Daoy (cell line): Measurements from ENCODE around the gene SUV39H2. TPM values are rescaled to one million over a fixed set of nuclear protein-coding genes. Genes with fewer than 3 reads are reported as not detected.
"Not testable (repeated sequence)": the region's sequence is repeated elsewhere in the genome, so short reads cannot be mapped to it uniquely, and the experiment has no call there.

Source experiments
- DNase-seq: peaks from one replicate; pipeline ENCODE4 v3.0.0-alpha.2; 2015; ENCODE audit warnings: low read depth
- total RNA-seq: library from RNA; depleted of rRNA; stranded (reverse); fragments of >200 nt; shearing (Covaris generic); gene quantifications from 2 replicates; pipeline ENCODE4 v1.2.3, GENCODE V29; 2014; rRNA removed

Gene SUV39H2
- total RNA-seq, 1 experiment from 2014 or later = 35.7 TPM

- no peak for DNase-seq
Measured at GRCh38 chr10:14930610-14931009, 51.9 kb downstream of the SUV39H2 start.

DNA sequence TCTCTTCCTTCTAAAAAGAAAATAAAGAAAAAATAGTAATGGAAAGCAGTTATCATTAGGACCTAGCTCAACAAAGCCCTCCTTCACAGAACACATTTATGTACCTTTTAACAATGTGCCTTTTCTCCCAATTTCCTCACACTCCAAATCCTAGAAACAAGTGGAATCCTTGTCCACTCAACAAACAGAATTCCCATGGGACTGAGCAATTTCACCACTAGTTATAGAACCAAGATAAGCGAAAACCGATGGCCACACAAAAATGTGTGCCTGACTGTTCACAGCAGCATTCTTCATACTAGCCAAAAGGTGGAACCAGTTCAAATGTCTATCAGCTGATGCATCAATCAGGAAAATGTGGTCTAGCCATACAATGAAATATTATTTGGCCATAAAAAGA, 57.9 kb downstream of the SUV39H2 start:
- DNase-seq = no peak

GRCh38 chr10:14938971-14939370, 60.3 kb downstream of the SUV39H2 start:
- DNase-seq = peak; percentile 23

DNA sequence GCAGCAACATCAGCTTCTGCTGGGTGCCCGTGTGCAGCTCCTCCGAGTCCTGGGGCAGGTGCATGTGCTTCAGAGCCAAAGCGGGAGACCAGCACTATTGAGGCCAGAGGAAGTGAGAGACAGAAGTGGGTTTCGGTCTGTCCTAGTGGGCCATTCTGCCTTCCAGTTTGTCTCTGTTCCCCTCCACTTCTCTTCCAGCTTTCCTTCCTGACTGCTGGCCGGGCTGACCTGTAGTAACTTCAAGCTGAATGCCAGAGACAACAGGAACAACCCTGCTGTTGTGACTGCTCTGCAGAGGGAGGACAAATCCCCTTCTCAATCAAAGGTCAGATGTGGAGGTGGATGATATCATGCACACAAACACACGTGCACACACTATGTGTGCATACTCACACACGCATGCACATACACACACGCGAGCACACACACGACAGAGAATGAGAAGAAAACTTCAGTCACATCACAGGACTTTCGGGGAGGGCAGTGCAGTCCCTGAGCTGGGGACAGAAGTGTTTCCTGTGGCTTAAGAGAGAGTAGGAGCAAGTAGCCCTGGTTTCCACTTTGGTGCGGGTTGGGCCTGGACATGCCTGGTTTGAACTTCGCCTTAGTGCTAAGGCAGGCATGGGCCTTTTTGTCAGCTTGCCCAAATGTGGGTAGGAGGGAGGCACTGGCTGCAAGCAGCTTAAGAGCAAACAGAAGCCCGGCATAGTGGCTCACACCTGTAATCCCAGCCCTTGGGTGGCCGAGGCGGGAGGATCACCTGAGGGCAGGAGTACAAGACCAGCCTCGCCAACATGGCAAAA, 63.7 kb downstream of the SUV39H2 start:
- DNase-seq = not testable (repeated sequence)

GRCh38 chr10:14942950-14943338, 64.3 kb downstream of the SUV39H2 start:
- DNase-seq = not testable (repeated sequence)

GRCh38 chr10:14945108-14945507, 66.4 kb downstream of the SUV39H2 start:
- no peak for DNase-seq

DNA sequence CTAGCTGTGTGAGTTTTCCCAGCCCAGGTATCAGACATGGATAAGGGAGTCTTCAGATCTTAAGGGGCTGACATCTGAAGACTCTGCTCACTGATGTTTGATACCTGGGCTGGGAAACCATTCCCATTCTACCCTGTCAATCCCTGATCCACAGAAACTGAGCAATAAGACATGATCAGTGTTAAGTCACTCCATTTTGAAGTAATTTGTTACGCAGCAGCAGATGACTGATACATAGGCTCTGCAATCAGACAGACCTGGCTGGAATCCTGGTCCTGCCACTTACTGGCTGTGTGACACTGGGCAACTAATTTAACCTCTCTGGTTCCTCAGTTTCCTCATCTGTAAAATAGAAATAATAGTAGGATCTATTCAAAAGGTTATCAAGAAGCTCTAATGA, 68.6 kb downstream of the SUV39H2 start:
- DNase-seq = no peak

DNA sequence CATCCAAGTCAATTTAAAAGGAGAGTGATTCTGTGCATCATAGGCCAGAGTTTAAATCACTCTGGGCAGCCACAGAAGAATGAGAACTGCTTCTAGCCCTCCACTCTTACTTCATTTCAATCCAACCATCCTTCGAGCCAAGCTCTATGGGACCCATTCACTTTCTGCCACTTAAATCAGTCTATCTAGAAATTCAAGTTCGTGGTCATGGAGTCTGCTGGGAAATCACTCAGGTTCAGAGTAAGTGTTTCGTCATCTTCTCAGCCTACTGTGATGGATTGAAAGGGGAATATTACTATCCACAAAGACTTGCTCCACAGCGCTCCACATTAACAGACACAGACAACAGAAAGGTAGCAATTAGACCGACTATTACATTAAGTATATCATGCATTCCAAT, 70.6 kb downstream of the SUV39H2 start:
- no peak for DNase-seq

DNA sequence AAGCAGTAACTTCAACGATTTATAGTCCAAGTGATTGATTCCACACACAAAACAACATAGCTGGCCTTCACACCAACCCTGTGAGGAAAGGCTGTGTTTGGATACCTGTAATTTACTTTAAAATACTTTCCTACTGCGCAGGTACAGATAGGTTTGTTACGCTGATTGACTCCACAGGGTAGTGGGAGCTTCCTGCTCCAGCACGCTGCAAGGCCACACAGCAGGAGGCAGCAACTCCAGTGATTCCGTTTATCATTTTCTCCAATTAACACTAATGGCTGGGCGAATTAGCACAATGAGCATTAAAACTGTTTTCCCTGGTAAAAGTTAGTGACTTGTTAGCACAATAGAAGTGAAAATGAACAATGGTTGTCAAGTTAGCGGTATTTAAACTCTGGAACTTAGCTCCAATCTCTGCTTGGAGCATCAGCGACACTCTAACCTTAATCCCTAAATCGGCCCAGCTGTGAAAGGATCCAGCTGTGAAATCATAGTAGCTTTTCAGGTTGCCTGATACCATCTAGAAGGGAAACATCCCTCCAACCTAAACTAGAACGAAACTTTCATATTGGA, 74.3 kb downstream of the SUV39H2 start:
- no peak for DNase-seq

DNA sequence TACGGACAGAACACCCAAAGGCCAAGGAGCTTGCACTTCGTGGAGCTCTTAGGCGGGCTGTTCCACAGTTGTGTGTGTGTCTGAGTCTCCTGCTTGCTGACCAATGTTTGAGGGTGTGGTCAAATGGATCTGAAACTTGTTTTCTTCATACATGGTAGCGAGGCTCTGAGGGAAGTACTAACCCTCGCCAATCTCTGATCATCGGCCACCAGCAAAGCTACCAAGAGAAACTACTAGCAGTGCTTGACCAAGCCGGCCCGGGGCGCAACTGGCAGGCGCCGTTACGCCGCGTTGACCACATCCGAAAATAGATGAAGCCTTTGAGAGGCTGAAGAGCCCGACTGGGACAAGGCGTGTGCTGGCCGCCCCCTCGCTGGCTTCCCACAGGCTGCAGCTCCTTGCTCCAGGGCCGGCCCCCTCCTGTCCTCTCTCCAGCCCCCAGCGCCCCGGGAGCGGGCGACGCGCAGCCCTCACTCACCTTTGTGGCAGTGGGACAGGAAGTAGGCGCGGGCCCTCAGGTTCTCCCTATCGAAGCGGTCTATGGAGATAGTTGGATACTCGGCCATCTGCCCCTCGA, 74.8 kb downstream of the SUV39H2 start:
- DNase-seq = peak; percentile 58

Other genes starting within 250 kb of the SUV39H2 start
- gene FAM107B, start 104.0 kb upstream of the SUV39H2 start, total RNA-seq = 14.3 and 15.6 TPM in 2 replicates
- not detected in 2 replicates for gene CDNF, start 40.8 kb upstream of the SUV39H2 start, total RNA-seq
- gene HSPA14, start 40.6 kb upstream of the SUV39H2 start, total RNA-seq = 39.9 and 51.2 TPM in 2 replicates
- gene MSANTD7, start 40.6 kb upstream of the SUV39H2 start, total RNA-seq = 14.4 and 14.7 TPM in 2 replicates
- gene DCLRE1C, start 75.2 kb downstream of the SUV39H2 start, total RNA-seq = 9.9 and 10.2 TPM in 2 replicates
- gene MEIG1, start 80.5 kb downstream of the SUV39H2 start, total RNA-seq = not detected in 2 replicates
- not detected in 2 replicates for gene OLAH, start 165.1 kb downstream of the SUV39H2 start, total RNA-seq
- 8.5 and 10.2 TPM in 2 replicates for gene ACBD7, start 209.9 kb downstream of the SUV39H2 start, total RNA-seq
- gene RPP38, start 218.5 kb downstream of the SUV39H2 start, total RNA-seq = 6.6 and 8.8 TPM in 2 replicates